Measurements from ENCODE around the gene TLE7. TPM values are rescaled to one million over a fixed set of nuclear protein-coding genes. Genes with fewer than 3 reads are reported as not detected.

TLE7 gene
- not detected in 2 replicates for total RNA-seq (2014; rRNA removed; shearing (Covaris generic))
- not detected in 2 replicates for total RNA-seq (2022)
- not detected for Bru-seq, nascent RNA
- not detected for BruChase-seq, experiment 1, labeled RNA remaining after a 6-hour chase
- not detected for BruChase-seq, experiment 2, labeled RNA remaining after a 2-hour chase
- long read RNA-seq: 0 reads

DNA sequence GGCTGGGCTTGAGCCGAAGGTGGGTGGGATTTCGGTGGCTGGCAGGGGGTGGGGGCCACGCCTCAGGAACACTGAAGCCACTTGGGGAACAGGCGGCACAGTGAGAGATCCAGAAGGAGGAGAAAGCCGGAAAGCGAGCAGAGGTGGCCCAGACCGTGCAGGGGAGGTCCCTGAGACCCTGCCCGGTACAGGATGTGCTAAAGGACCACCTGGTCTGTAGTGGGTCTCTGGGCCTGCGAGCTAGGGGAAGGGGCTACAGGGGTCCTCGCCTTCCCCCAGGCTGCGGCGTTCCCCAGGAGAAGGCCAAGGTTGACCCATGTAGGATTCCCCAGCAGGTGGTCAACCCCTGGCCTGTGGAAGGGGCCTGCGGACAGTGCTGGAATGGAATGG, at the start of gene TLE7:
TSS of gene TLE7 (minus strand) at position 4 of the 390 bp plus-strand sequence. CDS start 8,730 bp downstream, outside the sequence.
- no peak within 1 kb of the TSS for H2AFZ ChIP-seq (ENCODE audit: low read length)
- no peaks in the 10 kb centered on the region for H3K79me2 ChIP-seq (ENCODE audit: insufficient read depth, low read depth, low read length)
- no peak within 1 kb of the TSS for H3K4me3 ChIP-seq (ENCODE audit: low read depth, low read length, poor library complexity, severe bottlenecking)
- H3K4me2 ChIP-seq (ENCODE audit: low read length): no peak within 1 kb of the TSS
- no peaks in the 10 kb centered on the region for H3K36me3 ChIP-seq (ENCODE audit: insufficient read depth, low read length)
- ChIA-PET CTCF (ENCODE audit: unreplicated experiment) (no interaction called here), POLR2A (interaction anchor here (0.6 kb wide), 1 partner anchor 328 kb away, joined by 3 read pairs; no protein-coding TSS in a partner anchor)
- no peaks in the 10 kb centered on the region for H3K9me3 ChIP-seq (ENCODE audit: low read length)
- no peaks in the 10 kb centered on the region for H4K20me1 ChIP-seq (ENCODE audit: insufficient read depth, low read length)
- no peaks in the 10 kb centered on the region for H3K4me1 ChIP-seq (ENCODE audit: insufficient read depth, low read length, poor library complexity, severe bottlenecking)
- intact Hi-C loops (cut with micrococcal nuclease; ENCODE audit: unreplicated experiment): no loop called here
- no peak within 1 kb of the TSS for H3K27ac ChIP-seq (ENCODE audit: low read depth, low read length, poor library complexity, severe bottlenecking)
- no TSS peak for BruUV-seq (replicated peaks)
- no peaks in the 10 kb centered on the region for H3K9me2 ChIP-seq (ENCODE audit: insufficient read depth, low read length)
- TF ChIP-seq, protein P1, sequence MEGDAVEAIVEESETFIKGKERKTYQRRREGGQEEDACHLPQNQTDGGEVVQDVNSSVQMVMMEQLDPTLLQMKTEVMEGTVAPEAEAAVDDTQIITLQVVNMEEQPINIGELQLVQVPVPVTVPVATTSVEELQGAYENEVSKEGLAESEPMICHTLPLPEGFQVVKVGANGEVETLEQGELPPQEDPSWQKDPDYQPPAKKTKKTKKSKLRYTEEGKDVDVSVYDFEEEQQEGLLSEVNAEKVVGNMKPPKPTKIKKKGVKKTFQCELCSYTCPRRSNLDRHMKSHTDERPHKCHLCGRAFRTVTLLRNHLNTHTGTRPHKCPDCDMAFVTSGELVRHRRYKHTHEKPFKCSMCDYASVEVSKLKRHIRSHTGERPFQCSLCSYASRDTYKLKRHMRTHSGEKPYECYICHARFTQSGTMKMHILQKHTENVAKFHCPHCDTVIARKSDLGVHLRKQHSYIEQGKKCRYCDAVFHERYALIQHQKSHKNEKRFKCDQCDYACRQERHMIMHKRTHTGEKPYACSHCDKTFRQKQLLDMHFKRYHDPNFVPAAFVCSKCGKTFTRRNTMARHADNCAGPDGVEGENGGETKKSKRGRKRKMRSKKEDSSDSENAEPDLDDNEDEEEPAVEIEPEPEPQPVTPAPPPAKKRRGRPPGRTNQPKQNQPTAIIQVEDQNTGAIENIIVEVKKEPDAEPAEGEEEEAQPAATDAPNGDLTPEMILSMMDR (conservative IDR thresholded peaks at IDR 0.05; ENCODE audit: low read length): no peak
- no peak for TF ChIP-seq EZH2phosphoT487 (IDR thresholded peaks at IDR 0.05; ENCODE audit: borderline replicate concordance, low read depth, low read length)
- DNase-seq (ENCODE audit: low spot score): no peak

DNA sequence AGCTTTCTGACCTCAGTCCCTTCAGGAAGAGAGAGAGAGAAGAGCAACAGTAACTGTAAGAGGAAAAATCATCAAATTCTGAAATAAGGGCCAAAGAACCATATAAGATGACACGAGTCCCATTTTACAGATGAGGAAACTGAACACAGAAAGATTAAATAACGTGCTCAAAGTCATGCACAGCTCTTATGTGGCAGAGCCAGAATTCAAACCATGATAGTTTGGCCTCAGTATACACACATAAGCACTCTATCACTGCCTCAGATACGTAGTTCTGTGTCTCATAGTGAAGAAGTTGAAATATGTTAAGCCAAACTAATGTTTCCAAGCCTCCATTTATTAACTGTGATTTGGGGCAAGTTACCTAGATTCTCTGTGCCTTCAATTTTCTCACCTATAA, 49.2 kb upstream of the TLE7 start:
- H2AFZ ChIP-seq (ENCODE audit: low read length): no peak overlapping the region
- TF ChIP-seq, protein P1 (conservative IDR thresholded peaks at IDR 0.05; ENCODE audit: low read length): no peak
- no peak for TF ChIP-seq EZH2phosphoT487 (IDR thresholded peaks at IDR 0.05; ENCODE audit: borderline replicate concordance, low read depth, low read length)
- CTCF ChIA-PET (ENCODE audit: unreplicated experiment): no interaction called here

DNA sequence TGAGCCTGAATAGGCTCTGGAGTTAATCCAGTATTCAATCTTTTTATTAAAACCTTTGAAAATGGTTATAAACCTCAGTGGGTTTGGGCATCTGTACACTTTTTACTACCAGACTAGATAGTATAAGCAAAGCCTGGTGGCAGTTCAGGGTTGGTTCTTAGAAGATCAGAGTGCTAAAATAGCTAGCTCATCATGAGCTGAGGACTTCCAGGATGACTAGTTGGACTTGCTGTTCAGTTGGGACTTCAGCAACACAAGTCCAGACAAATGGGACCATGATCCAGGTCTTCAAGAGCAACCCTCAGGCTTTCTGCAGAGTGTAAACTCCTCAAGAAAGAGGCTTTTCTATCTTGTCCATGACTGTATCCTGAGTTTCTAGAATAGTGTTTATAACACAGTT, 48.5 kb upstream of the TLE7 start:
- DNase-seq (ENCODE audit: low spot score): no peak
- ChIA-PET CTCF (ENCODE audit: unreplicated experiment) (no interaction called here), POLR2A (interaction anchor here (1.0 kb wide), 1 partner anchor 75 kb away, joined by 5 read pairs; no protein-coding TSS in a partner anchor)
- Histone ChIP-seq H3K9me2 (ENCODE audit: insufficient read depth, low read length) (no peaks in the 10 kb centered on the region), H3K36me3 (ENCODE audit: insufficient read depth, low read length) (no peaks in the 10 kb centered on the region), H3K9me3 (ENCODE audit: low read length) (no peaks in the 10 kb centered on the region), H2AFZ (ENCODE audit: low read length) (no peak overlapping the region), H3K79me2 (ENCODE audit: insufficient read depth, low read depth, low read length) (no peaks in the 10 kb centered on the region), H3K4me1 (ENCODE audit: insufficient read depth, low read length, poor library complexity, severe bottlenecking) (no peaks in the 10 kb centered on the region), H3K27ac (ENCODE audit: low read depth, low read length, poor library complexity, severe bottlenecking) (no peak overlapping the region), H3K4me3 (ENCODE audit: low read depth, low read length, poor library complexity, severe bottlenecking) (no peak overlapping the region), H3K4me2 (ENCODE audit: low read length) (no peak overlapping the region), H4K20me1 (ENCODE audit: insufficient read depth, low read length) (no peaks in the 10 kb centered on the region)
- BruUV-seq (replicated peaks): no TSS peak
- TF ChIP-seq EZH2phosphoT487 (IDR thresholded peaks at IDR 0.05; ENCODE audit: borderline replicate concordance, low read depth, low read length): no peak
- TF ChIP-seq, protein P1 (conservative IDR thresholded peaks at IDR 0.05; ENCODE audit: low read length): no peak
- intact Hi-C loops (cut with micrococcal nuclease; ENCODE audit: unreplicated experiment): no loop called here

More for the DNA sequence above, 49.2 kb upstream of the TLE7 start:
- Histone ChIP-seq H3K4me3 (ENCODE audit: low read depth, low read length, poor library complexity, severe bottlenecking) (no peak overlapping the region), H4K20me1 (ENCODE audit: insufficient read depth, low read length) (no peaks in the 10 kb centered on the region), H3K9me3 (ENCODE audit: low read length) (no peaks in the 10 kb centered on the region), H3K79me2 (ENCODE audit: insufficient read depth, low read depth, low read length) (no peaks in the 10 kb centered on the region), H3K36me3 (ENCODE audit: insufficient read depth, low read length) (no peaks in the 10 kb centered on the region), H3K9me2 (ENCODE audit: insufficient read depth, low read length) (no peaks in the 10 kb centered on the region), H3K4me2 (ENCODE audit: low read length) (no peak overlapping the region), H3K27ac (ENCODE audit: low read depth, low read length, poor library complexity, severe bottlenecking) (no peak overlapping the region), H3K4me1 (ENCODE audit: insufficient read depth, low read length, poor library complexity, severe bottlenecking) (no peaks in the 10 kb centered on the region)
- POLR2A ChIA-PET: interaction anchor here (0.6 kb wide), 1 partner anchor 104 kb away, joined by 4 read pairs; no protein-coding TSS in a partner anchor
- no TSS peak for BruUV-seq (replicated peaks)
- intact Hi-C loops (cut with micrococcal nuclease; ENCODE audit: unreplicated experiment): no loop called here
- DNase-seq (ENCODE audit: low spot score): no peak

Data from OCI-LY7 (cell line).